Measurements from ENCODE around the gene RIPK1.
A peak's percentile ranks its signal among the peaks of the same experiment; 100 is the strongest.
"Not testable (repeated sequence)": the region's sequence is repeated elsewhere in the genome, so short reads cannot be mapped to it uniquely, and the experiment has no call there.

RIPK1 gene

DNA sequence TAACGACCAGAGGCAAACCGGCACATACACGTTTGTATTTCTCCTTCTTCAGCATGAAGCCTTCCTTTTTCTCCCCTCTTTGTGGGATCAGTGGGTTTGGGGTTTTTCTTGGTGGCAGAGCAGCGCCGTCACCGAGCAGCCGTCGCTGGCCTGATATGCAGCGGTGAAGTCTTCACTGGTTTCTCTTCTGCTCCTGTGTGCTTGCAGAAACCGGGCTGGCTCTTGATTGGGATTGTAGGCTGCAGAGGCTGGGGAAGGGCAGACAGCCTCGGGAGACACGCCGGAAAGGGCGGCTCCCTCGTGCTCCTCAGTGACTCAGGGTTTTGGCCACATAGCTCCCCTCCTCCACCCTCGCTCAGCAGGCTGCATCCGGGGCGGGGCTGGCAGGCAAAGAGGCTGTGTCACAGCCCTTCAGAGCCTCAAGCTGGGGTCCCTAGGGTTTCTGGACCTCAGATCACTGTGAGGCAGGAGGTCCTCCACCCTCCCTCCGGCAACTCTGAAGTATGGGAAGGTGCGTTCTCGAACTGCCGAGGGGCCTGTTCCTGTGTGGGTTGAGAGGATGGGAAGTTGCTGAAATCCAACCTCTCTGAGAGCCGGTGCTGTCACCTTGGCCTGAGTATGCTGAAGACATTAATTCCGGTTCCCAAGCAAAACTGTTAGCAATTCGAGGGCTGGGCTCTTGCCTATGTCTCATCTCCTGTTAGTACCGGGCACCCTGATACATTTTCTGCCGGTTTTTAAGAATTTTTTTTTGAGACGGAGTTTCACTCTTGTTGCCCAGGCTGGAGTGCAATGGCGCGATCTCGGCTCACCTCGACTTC lies 44.4 kb upstream of the RIPK1 start:
- Mint-ChIP-seq H3K4me1 (peaks cover 7% of the 10 kb centered on the region), H3K27me3 (ENCODE audit: low read depth) (peaks cover 6% of the 10 kb centered on the region), H3K36me3 (ENCODE audit: low read depth) (peaks cover 27% of the 10 kb centered on the region), H3K27ac (peak overlapping the region; percentile 22 to 36 (median 29)), H3K9me3 (no peaks in the 10 kb centered on the region), H3K4me3 (peak overlapping the region in 1 of 3 experiments; percentile 28)
- TF ChIP-seq, protein P1, sequence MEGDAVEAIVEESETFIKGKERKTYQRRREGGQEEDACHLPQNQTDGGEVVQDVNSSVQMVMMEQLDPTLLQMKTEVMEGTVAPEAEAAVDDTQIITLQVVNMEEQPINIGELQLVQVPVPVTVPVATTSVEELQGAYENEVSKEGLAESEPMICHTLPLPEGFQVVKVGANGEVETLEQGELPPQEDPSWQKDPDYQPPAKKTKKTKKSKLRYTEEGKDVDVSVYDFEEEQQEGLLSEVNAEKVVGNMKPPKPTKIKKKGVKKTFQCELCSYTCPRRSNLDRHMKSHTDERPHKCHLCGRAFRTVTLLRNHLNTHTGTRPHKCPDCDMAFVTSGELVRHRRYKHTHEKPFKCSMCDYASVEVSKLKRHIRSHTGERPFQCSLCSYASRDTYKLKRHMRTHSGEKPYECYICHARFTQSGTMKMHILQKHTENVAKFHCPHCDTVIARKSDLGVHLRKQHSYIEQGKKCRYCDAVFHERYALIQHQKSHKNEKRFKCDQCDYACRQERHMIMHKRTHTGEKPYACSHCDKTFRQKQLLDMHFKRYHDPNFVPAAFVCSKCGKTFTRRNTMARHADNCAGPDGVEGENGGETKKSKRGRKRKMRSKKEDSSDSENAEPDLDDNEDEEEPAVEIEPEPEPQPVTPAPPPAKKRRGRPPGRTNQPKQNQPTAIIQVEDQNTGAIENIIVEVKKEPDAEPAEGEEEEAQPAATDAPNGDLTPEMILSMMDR (IDR thresholded peaks at IDR 0.05; ENCODE audit: unreplicated experiment in 3 of 3): no peak

DNA sequence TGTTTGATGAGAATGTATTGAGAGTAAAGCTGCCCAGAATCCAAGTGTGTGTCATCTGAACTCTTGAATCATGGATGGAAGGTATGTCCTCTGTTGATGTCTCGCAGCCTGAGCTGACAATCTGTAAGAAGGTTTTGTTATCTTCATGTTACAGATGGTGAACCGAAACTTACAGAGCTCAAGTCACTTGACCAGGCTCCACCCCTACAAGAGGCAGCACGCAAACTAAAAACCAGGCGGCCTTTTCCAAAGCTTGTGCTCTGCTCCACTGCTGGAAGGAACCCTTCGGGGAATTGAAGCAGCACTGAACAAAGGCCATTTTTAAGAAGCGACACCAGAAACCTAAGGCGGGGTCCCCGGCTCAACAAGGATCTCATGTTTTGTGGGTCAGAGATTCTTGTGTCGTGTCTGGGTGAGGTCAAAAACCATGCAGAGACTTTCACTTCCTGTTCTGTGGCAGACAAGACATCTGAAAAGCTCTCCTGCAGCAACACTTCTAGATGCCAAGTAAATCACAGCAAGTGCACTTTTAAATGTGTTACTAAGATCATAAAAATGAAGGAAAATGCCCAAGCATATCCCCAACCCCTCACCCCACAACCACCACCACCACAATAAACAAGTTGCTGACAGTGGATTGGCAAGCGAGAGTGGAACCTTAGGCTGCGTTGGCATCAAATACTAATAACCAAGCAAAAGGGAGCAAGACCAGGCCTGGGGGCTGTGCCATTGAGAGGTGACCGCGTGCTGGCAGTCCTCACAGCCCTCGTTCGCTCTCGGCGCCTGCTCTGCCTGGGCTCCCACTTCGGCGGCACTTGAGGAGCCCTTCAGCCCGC lies 41.3 kb upstream of the RIPK1 start:
- H3K27me3 Mint-ChIP-seq (ENCODE audit: low read depth): peaks cover 3% of the 10 kb centered on the region
- no peak overlapping the region for H3K4me3 Mint-ChIP-seq
- H3K27ac Mint-ChIP-seq: peak overlapping the region in 2 of 3 experiments; percentile 28 to 34
- no peaks in the 10 kb centered on the region for H3K9me3 Mint-ChIP-seq
- peaks cover 7% of the 10 kb centered on the region for H3K4me1 Mint-ChIP-seq
- H3K36me3 Mint-ChIP-seq (ENCODE audit: low read depth): peaks cover 11% of the 10 kb centered on the region
- TF ChIP-seq, protein P1 (IDR thresholded peaks at IDR 0.05; ENCODE audit: unreplicated experiment in 3 of 3): no peak

DNA sequence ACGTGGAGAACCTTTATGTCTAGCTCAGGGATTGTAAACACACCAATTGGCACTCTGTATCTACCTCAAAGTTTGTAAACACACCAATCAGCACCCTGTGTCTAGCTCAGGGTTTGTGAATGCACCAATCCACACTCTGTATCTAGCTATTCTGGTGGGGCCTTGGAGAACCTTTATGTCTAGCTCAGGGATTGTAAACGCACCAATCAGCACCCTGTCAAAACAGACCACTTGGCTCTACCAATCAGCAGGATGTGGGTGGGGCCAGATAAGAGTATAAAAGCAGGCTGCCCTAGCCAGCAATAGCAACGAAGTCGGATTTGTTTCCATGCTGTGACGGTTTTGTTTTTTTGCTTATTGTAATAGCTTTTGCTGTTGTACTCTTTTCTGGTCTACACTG lies 40.1 kb upstream of the RIPK1 start:
- not testable (repeated sequence) for H3K9me3 Mint-ChIP-seq; H3K27me3 Mint-ChIP-seq (ENCODE audit: low read depth); H3K27ac Mint-ChIP-seq; H3K4me3 Mint-ChIP-seq; H3K36me3 Mint-ChIP-seq (ENCODE audit: low read depth); H3K4me1 Mint-ChIP-seq

DNA sequence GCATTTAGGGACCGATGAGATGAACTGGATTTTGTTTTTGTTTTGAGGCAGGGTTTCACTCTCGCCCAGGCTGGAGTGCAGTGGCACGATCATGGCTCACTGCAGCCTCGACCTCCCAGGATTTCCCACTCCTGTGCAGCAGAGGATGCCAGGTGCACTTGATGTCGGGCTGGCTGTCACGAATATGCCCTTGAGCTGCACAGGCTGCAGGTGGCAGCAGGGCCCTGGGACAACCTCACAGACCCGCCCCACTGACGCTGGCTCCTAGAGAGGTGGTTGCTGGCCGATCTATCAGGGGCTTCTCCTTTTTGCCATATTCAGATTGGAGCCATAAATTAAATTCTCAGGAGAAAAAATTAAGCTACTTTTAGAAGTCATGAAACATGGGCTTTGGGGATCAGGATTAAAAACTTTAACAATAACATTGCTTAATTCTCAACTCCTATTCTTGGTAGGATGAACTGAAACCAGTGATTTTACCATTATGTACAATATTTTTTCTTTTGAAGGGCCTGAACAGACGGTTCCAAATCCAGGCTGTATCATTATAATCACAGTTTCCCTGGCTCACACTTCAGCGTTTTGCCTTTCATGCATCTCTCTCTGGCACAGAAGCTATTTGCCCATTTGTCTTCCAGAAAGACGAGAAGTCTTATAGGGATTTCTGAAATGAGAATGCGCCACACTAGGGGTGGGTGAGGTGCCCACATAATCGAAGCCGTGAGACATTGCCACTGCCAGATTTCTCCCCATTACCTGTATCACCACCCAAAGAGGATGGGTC lies 36.2 kb upstream of the RIPK1 start:
- Mint-ChIP-seq H3K9me3 (peaks cover 12% of the 10 kb centered on the region), H3K27ac (no peak overlapping the region), H3K4me1 (no peaks in the 10 kb centered on the region), H3K27me3 (ENCODE audit: low read depth) (no peaks in the 10 kb centered on the region), H3K36me3 (ENCODE audit: low read depth) (no peaks in the 10 kb centered on the region), H3K4me3 (no peak overlapping the region)
- TF ChIP-seq, protein P1 (IDR thresholded peaks at IDR 0.05; ENCODE audit: unreplicated experiment in 3 of 3): no peak

DNA sequence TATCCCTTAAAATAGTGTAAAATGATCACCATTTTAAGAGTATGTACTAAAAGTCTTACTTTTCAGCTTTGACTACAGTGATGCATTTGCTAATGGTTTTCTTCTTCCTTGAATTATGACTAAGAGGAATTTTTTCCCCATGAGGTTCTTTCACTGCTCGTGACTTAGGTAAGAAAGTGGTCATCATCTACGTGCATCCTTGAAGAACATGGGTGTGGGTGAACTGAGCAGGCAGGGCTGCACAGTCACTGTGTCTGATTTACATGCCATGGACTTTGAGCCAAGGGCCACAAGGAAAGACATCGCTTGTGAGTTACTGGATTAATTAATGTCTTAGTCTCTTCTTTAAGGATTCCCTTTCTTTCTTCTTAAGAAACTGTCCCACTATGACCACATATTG lies 35.3 kb upstream of the RIPK1 start:
- no peaks in the 10 kb centered on the region for H3K4me1 Mint-ChIP-seq
- H3K9me3 Mint-ChIP-seq: peaks cover 12% of the 10 kb centered on the region
- H3K27ac Mint-ChIP-seq: no peak overlapping the region
- H3K36me3 Mint-ChIP-seq (ENCODE audit: low read depth): no peaks in the 10 kb centered on the region
- H3K27me3 Mint-ChIP-seq (ENCODE audit: low read depth): no peaks in the 10 kb centered on the region
- TF ChIP-seq, protein P1 (IDR thresholded peaks at IDR 0.05; ENCODE audit: unreplicated experiment in 3 of 3): no peak
- H3K4me3 Mint-ChIP-seq: no peak overlapping the region

DNA sequence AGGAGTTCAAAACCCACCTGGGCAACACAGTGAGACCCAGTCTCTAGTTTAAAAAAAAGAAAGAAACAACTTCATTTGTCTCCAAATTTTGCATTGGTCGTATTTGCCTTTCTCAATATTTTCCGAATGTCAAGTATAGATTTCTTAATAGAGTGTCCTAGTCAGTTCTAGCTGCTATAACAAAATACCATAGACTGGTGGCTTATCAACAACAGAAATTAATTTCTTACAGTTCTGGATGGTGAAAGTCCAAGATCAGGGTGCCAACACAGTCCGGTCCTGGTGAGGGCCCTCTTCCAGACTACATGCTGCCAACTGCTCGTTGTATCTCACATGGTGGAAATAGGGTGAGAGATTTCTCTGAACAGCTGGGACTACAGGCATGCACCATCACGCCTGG lies 34.6 kb upstream of the RIPK1 start:
- H3K4me3 Mint-ChIP-seq: no peak overlapping the region
- TF ChIP-seq, protein P1 (IDR thresholded peaks at IDR 0.05; ENCODE audit: unreplicated experiment in 3 of 3): no peak
- H3K4me1 Mint-ChIP-seq: no peaks in the 10 kb centered on the region
- peaks cover 12% of the 10 kb centered on the region for H3K9me3 Mint-ChIP-seq
- no peak overlapping the region for H3K27ac Mint-ChIP-seq
- no peaks in the 10 kb centered on the region for H3K36me3 Mint-ChIP-seq (ENCODE audit: low read depth)
- no peaks in the 10 kb centered on the region for H3K27me3 Mint-ChIP-seq (ENCODE audit: low read depth)

All from nephron (organoid).